Thyroid gland (tissue), 4 donors: Measurements from ENCODE around the gene NCAN. TPM values are rescaled to one million over a fixed set of nuclear protein-coding genes. Genes with fewer than 3 reads are reported as not detected.

ENCODE experiments used
- DNase-seq, 2 donors: peaks; one replicate each; pipeline ENCODE4 v3.0.0-alpha.2; 2019
- H3K27ac ChIP-seq, 3 donors: fragments of 200-600 bp; sonication (generic); 1 replicate in 2 of 3; 2 replicates in 1 of 3; pipeline ENCODE4 v1.5.1; 2016 to 2019; ENCODE audit warnings: mild to moderate bottlenecking in 1 of 3, moderate library complexity in 1 of 3
- H3K27me3 ChIP-seq: fragments of 200-600 bp; sonication (generic); one replicate; pipeline ENCODE4 v1.5.1; 2019
- H3K36me3 ChIP-seq, 2 donors: fragments of 200-600 bp; sonication (generic); one replicate each; pipeline ENCODE4 v1.5.1; 2016 to 2019
- H3K4me1 ChIP-seq, 2 donors: fragments of 200-600 bp; sonication (generic); one replicate each; pipeline ENCODE4 v1.5.1; 2017 to 2019
- H3K4me3 ChIP-seq, 3 donors: fragments of 200-600 bp; sonication (generic); replicated peaks in 1 of 3; 1 replicate in 2 of 3; 2 replicates in 1 of 3; pipeline ENCODE4 v1.5.1; 2016; ENCODE audit warnings: mild to moderate bottlenecking in 1 of 3
- H3K9me3 ChIP-seq: fragments of 200-600 bp; sonication (generic); one replicate; pipeline ENCODE4 v1.5.1; 2017
- CTCF ChIP-seq, 6 experiments: fragments of 200-600 bp in 3 of 6; fragments of 450-650 bp in 3 of 6; sonication (generic) in 3 of 6; IDR thresholded peaks; one replicate each; pipeline ENCODE4 v1.5.1; 2016 to 2019; ENCODE audit warnings: antibody characterized with exemption in 6 of 6, mild to moderate bottlenecking in 2 of 6, inconsistent platforms in 1 of 6, moderate library complexity in 1 of 6
- POLR2A ChIP-seq, 2 donors: fragments of 450-650 bp; IDR thresholded peaks; one replicate each; pipeline ENCODE4 v1.6.1; 2017; ENCODE audit warnings: antibody characterized with exemption in 2 of 2, mild to moderate bottlenecking in 2 of 2, moderate library complexity in 1 of 2
- WGBS, 2 donors: methylation state at CpG; one replicate each; pipeline ENCODE4 v1.1.5; 2017; 5-methylcytosine and 5-hydroxymethylcytosine counted together
- intact Hi-C: fragments of 100-400 bp; cut with DNase I; formaldehyde crosslinking; loops from one replicate; pipeline ENCODE4 v1.15.1; 2023
- total RNA-seq, 4 donors: library from RNA; depleted of rRNA; stranded (reverse); fragments of >200 nt; gene quantifications; one replicate each; pipeline ENCODE4 v1.2.3, GENCODE V29; 2016

Gene NCAN
- total RNA-seq, 4 donors from 2014 or later: 0.44 TPM; not detected in 3

DNA sequence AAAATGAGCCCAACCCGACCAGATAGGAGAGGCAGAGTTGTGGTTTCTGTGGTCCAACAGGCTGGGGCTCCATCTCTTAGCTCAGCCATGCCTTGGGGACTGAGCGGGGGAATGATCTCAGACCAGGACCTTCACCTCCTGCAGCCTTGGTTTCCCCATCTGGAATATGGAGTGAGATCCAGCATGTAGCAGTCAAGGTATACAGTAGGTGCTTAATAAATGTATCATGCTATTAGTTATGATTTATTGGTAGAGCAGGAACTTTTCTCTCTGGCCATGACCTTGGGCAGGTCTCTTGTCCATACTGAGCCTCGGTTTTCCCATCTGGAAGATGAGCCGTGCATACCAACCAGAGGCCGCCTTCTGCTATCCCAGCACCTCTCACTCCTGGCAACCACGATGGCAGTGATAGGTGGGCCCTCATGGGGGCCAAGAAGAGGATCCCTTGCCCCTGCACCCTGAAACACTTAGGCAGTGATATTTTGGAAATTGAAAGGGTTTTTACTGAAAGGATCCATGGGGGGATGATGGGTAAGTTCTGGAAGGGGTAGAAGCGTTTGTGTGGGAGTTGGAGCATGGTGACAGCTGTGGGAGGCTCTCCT, 52.2 kb downstream of the NCAN start:
- WGBS, 2 donors: 81 to 85% methylated on average over 7 of the region's 7 CpGs
- intact Hi-C loops: no loop called here
- no peak for TF ChIP-seq POLR2A (IDR thresholded peaks at IDR 0.05)
- TF ChIP-seq CTCF (IDR thresholded peaks at IDR 0.05): no peak
- H3K4me1 ChIP-seq: peaks cover 6 to 7% of the 10 kb centered on the region in 2 donors
- no peak for DNase-seq
- no peak overlapping the region for H3K27ac ChIP-seq
- H3K36me3 ChIP-seq: no peaks in the 10 kb centered on the region
- H3K27me3 ChIP-seq: no peaks in the 10 kb centered on the region
- no peaks in the 10 kb centered on the region for H3K9me3 ChIP-seq
- no peak overlapping the region for H3K4me3 ChIP-seq

- Histone ChIP-seq H3K4me1 (no peaks in the 10 kb centered on the region), H3K4me3 (no peak overlapping the region), H3K27me3 (no peaks in the 10 kb centered on the region), H3K36me3 (no peaks in the 10 kb centered on the region), H3K27ac (no peak overlapping the region), H3K9me3 (no peaks in the 10 kb centered on the region)
- intact Hi-C loops: no loop called here
- no peak for DNase-seq
- no peak for TF ChIP-seq CTCF (IDR thresholded peaks at IDR 0.05)
- TF ChIP-seq POLR2A (IDR thresholded peaks at IDR 0.05): no peak
- 85 to 97% methylated on average over 3 of the region's 3 CpGs for WGBS, 2 donors
Measured at GRCh38 chr19:19267305-19267704, 55.5 kb downstream of the NCAN start.

DNA sequence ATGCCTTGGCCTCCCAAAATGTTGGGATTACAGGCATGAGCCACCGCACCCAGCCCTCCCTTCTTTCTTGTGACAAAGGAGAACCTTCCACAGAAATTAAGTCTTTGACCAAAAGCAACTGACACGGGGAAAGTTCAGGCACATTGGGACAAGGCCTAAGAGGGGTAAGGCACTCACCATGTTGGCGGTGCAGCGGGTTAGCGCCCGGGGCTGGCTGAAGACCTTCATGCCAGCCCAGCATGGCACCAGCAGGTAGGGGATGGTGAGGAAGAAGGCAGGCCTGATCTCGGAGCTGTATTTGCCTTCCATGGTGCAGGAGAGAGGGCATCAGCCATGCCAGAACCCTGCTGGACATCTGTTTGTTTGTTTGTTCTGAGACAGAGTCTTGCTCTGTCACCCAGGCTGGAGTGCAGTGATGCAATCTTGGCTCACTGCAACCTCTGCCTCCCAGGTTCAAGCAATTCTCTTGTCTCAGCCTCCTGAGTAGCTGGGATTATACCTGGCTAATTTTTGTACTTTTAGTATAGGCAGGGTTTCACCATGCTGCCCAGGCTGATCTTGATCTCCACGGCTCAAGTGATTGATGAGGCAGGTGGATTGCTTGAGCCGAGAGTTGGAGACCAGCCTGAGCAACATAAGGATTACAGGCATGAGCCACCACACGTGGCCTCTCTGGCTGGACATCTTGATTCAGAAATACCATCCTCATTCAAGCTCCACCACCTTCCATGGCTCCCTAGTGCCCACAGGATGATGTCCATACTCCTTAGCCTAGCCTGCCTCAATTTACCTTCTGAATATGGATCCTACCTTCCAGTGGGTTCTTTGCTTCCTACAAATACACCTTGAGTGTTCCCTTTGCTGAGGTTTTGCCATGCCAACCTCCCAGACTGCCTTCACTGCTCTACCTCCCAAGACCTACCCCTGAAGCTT, 57.0 kb downstream of the NCAN start:
- intact Hi-C loops: no loop called here
- H3K36me3 ChIP-seq: no peaks in the 10 kb centered on the region
- H3K27ac ChIP-seq: no peak overlapping the region
- no peak for DNase-seq
- 76 to 85% methylated on average over 4 to 10 of the region's 10 CpGs for WGBS, 2 donors
- no peaks in the 10 kb centered on the region for H3K9me3 ChIP-seq
- H3K4me3 ChIP-seq: no peak overlapping the region
- H3K27me3 ChIP-seq: no peaks in the 10 kb centered on the region
- H3K4me1 ChIP-seq: peaks cover 0 to 9% of the 10 kb centered on the region in 2 donors
- TF ChIP-seq CTCF (IDR thresholded peaks at IDR 0.05) (no peak), POLR2A (IDR thresholded peaks at IDR 0.05) (no peak)

- H3K36me3 ChIP-seq: no peaks in the 10 kb centered on the region
- no peaks in the 10 kb centered on the region for H3K9me3 ChIP-seq
- no peak overlapping the region for H3K27ac ChIP-seq
- no peak overlapping the region for H3K4me3 ChIP-seq
- H3K4me1 ChIP-seq: peaks cover 0 to 9% of the 10 kb centered on the region in 2 donors
- WGBS, 2 donors: 75 to 84% methylated on average over 12 to 16 of the region's 18 CpGs
- no peaks in the 10 kb centered on the region for H3K27me3 ChIP-seq
- no peak for TF ChIP-seq CTCF (IDR thresholded peaks at IDR 0.05)
- TF ChIP-seq POLR2A (IDR thresholded peaks at IDR 0.05): no peak
- intact Hi-C loops: no loop called here
- no peak for DNase-seq
Measured at GRCh38 chr19:19269952-19270694, 58.4 kb downstream of the NCAN start.
